Measurements from ENCODE around the gene TMEM223. TPM values are rescaled to one million over a fixed set of nuclear protein-coding genes. Genes with fewer than 3 reads are reported as not detected.
A peak's percentile ranks its signal among the peaks of the same experiment; 100 is the strongest.

Gene TMEM223
- total RNA-seq, 1 experiment from 2014 or later = 32.0 TPM

- Histone ChIP-seq H3K4me3 (peak overlapping the region; percentile 77), H3K9me3 (no peaks in the 10 kb centered on the region), H3K36me3 (peaks cover 33% of the 10 kb centered on the region), H3K27me3 (no peaks in the 10 kb centered on the region)
- no peak for DNase-seq
Observed at GRCh38 chr11:62805961-62806441, 14.2 kb upstream of the TMEM223 start.

GRCh38 chr11:62805076-62805892, 13.5 kb upstream of the TMEM223 start, which contains the start of gene NXF1:
Gene NXF1, minus strand, starts transcription at chr11:62805440. Its CDS starts 84 bp downstream, at chr11:62805356.
- H3K36me3 ChIP-seq = peaks cover 37% of the 10 kb centered on the region
- H3K27me3 ChIP-seq = no peaks in the 10 kb centered on the region
- no peaks in the 10 kb centered on the region for H3K9me3 ChIP-seq

GRCh38 chr11:62804310-62805075, 12.7 kb upstream of the TMEM223 start:
- no peak for DNase-seq
- peak overlapping the region; percentile 77 for H3K4me3 ChIP-seq
- H3K9me3 ChIP-seq = no peaks in the 10 kb centered on the region
- peaks cover 45% of the 10 kb centered on the region for H3K36me3 ChIP-seq
- no peaks in the 10 kb centered on the region for H3K27me3 ChIP-seq

More at GRCh38 chr11:62805076-62805892, 13.5 kb upstream of the TMEM223 start, which contains the start of gene NXF1:
- DNase-seq = peak; percentile 87
- H3K4me3 ChIP-seq = peak within 1 kb of the TSS; percentile 77

- Histone ChIP-seq H3K27me3 (no peaks in the 10 kb centered on the region), H3K9me3 (no peaks in the 10 kb centered on the region), H3K36me3 (peaks cover 60% of the 10 kb centered on the region), H3K4me3 (no peak overlapping the region)
- no peak for DNase-seq
Observed at GRCh38 chr11:62801071-62801470, 9.3 kb upstream of the TMEM223 start.

- Histone ChIP-seq H3K36me3 (peaks cover 74% of the 10 kb centered on the region), H3K9me3 (no peaks in the 10 kb centered on the region), H3K4me3 (no peak overlapping the region), H3K27me3 (no peaks in the 10 kb centered on the region)
- no peak for DNase-seq
Observed at GRCh38 chr11:62799486-62799885, 7.7 kb upstream of the TMEM223 start.

- no peak for DNase-seq
- H3K36me3 ChIP-seq = peaks cover 69% of the 10 kb centered on the region
- H3K27me3 ChIP-seq = no peaks in the 10 kb centered on the region
- no peak overlapping the region for H3K4me3 ChIP-seq
- H3K9me3 ChIP-seq = no peaks in the 10 kb centered on the region
Observed at GRCh38 chr11:62796281-62796680, 4.5 kb upstream of the TMEM223 start.

GRCh38 chr11:62794201-62794775, 2.5 kb upstream of the TMEM223 start:
- DNase-seq = no peak
- Histone ChIP-seq H3K4me3 (no peak overlapping the region), H3K27me3 (no peaks in the 10 kb centered on the region), H3K9me3 (no peaks in the 10 kb centered on the region), H3K36me3 (peaks cover 68% of the 10 kb centered on the region)

- DNase-seq = no peak
- peaks cover 62% of the 10 kb centered on the region for H3K36me3 ChIP-seq
- no peaks in the 10 kb centered on the region for H3K27me3 ChIP-seq
- no peaks in the 10 kb centered on the region for H3K9me3 ChIP-seq
- peak overlapping the region; percentile 85 for H3K4me3 ChIP-seq
Observed at GRCh38 chr11:62792202-62792575, 383 bp upstream of the TMEM223 start.

GRCh38 chr11:62789576-62789975, 2.2 kb downstream of the TMEM223 start:
- H3K36me3 ChIP-seq = peaks cover 47% of the 10 kb centered on the region
- H3K4me3 ChIP-seq = no peak overlapping the region
- H3K9me3 ChIP-seq = no peaks in the 10 kb centered on the region
- no peak for DNase-seq
- H3K27me3 ChIP-seq = no peaks in the 10 kb centered on the region

GRCh38 chr11:62788991-62789390, 2.8 kb downstream of the TMEM223 start:
- Histone ChIP-seq H3K4me3 (no peak overlapping the region), H3K36me3 (peaks cover 42% of the 10 kb centered on the region), H3K9me3 (no peaks in the 10 kb centered on the region), H3K27me3 (no peaks in the 10 kb centered on the region)
- no peak for DNase-seq

- Histone ChIP-seq H3K36me3 (peaks cover 37% of the 10 kb centered on the region), H3K27me3 (no peaks in the 10 kb centered on the region), H3K4me3 (peak within 1 kb of the TSS; percentile 71), H3K9me3 (no peaks in the 10 kb centered on the region)
- peak; percentile 97 for DNase-seq
Observed at GRCh38 chr11:62787005-62787759, 4.6 kb downstream of the TMEM223 start, which contains the start of gene TMEM179B. Gene TMEM179B, plus strand, starts transcription at chr11:62787402. Its CDS starts 30 bp downstream, at chr11:62787432.

GRCh38 chr11:62786318-62787004, 5.3 kb downstream of the TMEM223 start:
- Histone ChIP-seq H3K36me3 (peaks cover 31% of the 10 kb centered on the region), H3K9me3 (no peaks in the 10 kb centered on the region)

GRCh38 chr11:62782753-62783152, 9.1 kb downstream of the TMEM223 start:
- peaks cover 19% of the 10 kb centered on the region for H3K36me3 ChIP-seq

More at GRCh38 chr11:62786318-62787004, 5.3 kb downstream of the TMEM223 start:
- H3K27me3 ChIP-seq = no peaks in the 10 kb centered on the region
- DNase-seq = peak; percentile 82
- H3K4me3 ChIP-seq = peak overlapping the region; percentile 71

GRCh38 chr11:62778441-62778840, 13.4 kb downstream of the TMEM223 start:
- Histone ChIP-seq H3K27me3 (no peaks in the 10 kb centered on the region), H3K36me3 (peaks cover 15% of the 10 kb centered on the region), H3K4me3 (no peak overlapping the region), H3K9me3 (no peaks in the 10 kb centered on the region)
- no peak for DNase-seq

More at GRCh38 chr11:62782753-62783152, 9.1 kb downstream of the TMEM223 start:
- Histone ChIP-seq H3K4me3 (no peak overlapping the region), H3K27me3 (no peaks in the 10 kb centered on the region), H3K9me3 (no peaks in the 10 kb centered on the region)
- DNase-seq = no peak

GRCh38 chr11:62777389-62777788, 14.4 kb downstream of the TMEM223 start:
- Histone ChIP-seq H3K9me3 (no peaks in the 10 kb centered on the region), H3K27me3 (no peaks in the 10 kb centered on the region), H3K4me3 (no peak overlapping the region), H3K36me3 (peaks cover 9% of the 10 kb centered on the region)
- no peak for DNase-seq

- H3K27me3 ChIP-seq = no peaks in the 10 kb centered on the region
- no peak overlapping the region for H3K4me3 ChIP-seq
- DNase-seq = no peak
- H3K9me3 ChIP-seq = no peaks in the 10 kb centered on the region
- H3K36me3 ChIP-seq = peaks cover 9% of the 10 kb centered on the region
Observed at GRCh38 chr11:62775646-62776045, 16.2 kb downstream of the TMEM223 start.
